ENCODE measurements around the gene CDH8.

DNA sequence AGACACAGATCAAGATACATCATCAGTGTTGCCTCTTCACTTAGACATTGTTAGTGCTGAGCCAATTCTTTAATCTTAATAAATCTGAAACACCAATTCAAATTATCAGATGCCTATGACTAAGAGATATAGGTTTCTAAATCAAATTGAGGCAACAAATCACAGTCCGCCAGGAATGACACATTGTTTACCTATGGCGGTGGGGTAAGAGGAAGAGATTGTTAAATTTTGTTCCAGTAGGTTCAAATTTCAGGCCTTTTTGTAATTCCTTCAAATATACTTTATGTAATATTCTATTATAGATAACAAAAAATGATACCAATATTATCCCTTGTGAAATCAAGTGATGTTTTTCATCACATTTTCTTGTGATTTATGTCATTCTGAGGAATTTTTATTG, 145.9 kb downstream of the CDH8 start:
- TF ChIP-seq GABPA (IDR thresholded peaks at IDR 0.05; ENCODE audit: low read depth), result no peak
- no peak for TF ChIP-seq RAD21 (IDR thresholded peaks at IDR 0.05; ENCODE audit: low read length)
- no peak for TF ChIP-seq CTCF (IDR thresholded peaks at IDR 0.05)
- TF ChIP-seq FOSL2 (IDR thresholded peaks at IDR 0.05; ENCODE audit: borderline replicate concordance, low read depth), result no peak
- TF ChIP-seq EP300 (IDR thresholded peaks at IDR 0.05; ENCODE audit: borderline replicate concordance in 1 of 2, low read depth in 1 of 2, low read length in 1 of 2), result no peak
- TF ChIP-seq, protein P1, sequence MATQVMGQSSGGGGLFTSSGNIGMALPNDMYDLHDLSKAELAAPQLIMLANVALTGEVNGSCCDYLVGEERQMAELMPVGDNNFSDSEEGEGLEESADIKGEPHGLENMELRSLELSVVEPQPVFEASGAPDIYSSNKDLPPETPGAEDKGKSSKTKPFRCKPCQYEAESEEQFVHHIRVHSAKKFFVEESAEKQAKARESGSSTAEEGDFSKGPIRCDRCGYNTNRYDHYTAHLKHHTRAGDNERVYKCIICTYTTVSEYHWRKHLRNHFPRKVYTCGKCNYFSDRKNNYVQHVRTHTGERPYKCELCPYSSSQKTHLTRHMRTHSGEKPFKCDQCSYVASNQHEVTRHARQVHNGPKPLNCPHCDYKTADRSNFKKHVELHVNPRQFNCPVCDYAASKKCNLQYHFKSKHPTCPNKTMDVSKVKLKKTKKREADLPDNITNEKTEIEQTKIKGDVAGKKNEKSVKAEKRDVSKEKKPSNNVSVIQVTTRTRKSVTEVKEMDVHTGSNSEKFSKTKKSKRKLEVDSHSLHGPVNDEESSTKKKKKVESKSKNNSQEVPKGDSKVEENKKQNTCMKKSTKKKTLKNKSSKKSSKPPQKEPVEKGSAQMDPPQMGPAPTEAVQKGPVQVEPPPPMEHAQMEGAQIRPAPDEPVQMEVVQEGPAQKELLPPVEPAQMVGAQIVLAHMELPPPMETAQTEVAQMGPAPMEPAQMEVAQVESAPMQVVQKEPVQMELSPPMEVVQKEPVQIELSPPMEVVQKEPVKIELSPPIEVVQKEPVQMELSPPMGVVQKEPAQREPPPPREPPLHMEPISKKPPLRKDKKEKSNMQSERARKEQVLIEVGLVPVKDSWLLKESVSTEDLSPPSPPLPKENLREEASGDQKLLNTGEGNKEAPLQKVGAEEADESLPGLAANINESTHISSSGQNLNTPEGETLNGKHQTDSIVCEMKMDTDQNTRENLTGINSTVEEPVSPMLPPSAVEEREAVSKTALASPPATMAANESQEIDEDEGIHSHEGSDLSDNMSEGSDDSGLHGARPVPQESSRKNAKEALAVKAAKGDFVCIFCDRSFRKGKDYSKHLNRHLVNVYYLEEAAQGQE (IDR thresholded peaks at IDR 0.05; ENCODE audit: low read depth, low read length), result no peak
- no peak for TF ChIP-seq SMC3 (IDR thresholded peaks at IDR 0.05; ENCODE audit: low read depth, low read length)

All from SK-N-SH (cell line).